GM12801 (cell line): Measurements from ENCODE around the gene IQGAP1.

Source experiments
- TF ChIP-seq, protein P1 (sequence below): IDR thresholded peaks from one replicate; pipeline ENCODE4 v1.5.1; 2011; ENCODE audit warnings: control low read depth; ENCODE audit not compliant: insufficient read length; ENCODE audit errors: extremely low read depth

Gene IQGAP1

DNA sequence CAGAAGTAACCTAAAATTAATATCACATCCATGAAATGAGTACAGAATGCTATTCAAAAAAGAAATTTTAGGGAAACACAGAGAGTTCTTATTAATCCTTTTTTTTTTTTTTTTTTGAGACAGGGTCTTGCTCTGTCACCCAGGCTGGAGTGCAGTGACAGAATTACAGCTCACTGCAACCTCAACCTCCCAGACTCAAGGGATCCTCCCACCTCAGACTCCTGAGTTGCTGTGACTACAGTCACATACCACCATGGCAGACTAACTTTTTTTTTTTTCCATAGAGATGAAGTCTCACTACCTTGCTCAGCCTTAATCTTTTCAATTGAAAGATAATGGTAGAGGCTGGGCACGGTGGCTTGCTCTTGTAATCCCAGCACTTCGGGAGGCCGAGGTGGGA lies 135.3 kb downstream of the IQGAP1 start:
- TF ChIP-seq, protein P1, sequence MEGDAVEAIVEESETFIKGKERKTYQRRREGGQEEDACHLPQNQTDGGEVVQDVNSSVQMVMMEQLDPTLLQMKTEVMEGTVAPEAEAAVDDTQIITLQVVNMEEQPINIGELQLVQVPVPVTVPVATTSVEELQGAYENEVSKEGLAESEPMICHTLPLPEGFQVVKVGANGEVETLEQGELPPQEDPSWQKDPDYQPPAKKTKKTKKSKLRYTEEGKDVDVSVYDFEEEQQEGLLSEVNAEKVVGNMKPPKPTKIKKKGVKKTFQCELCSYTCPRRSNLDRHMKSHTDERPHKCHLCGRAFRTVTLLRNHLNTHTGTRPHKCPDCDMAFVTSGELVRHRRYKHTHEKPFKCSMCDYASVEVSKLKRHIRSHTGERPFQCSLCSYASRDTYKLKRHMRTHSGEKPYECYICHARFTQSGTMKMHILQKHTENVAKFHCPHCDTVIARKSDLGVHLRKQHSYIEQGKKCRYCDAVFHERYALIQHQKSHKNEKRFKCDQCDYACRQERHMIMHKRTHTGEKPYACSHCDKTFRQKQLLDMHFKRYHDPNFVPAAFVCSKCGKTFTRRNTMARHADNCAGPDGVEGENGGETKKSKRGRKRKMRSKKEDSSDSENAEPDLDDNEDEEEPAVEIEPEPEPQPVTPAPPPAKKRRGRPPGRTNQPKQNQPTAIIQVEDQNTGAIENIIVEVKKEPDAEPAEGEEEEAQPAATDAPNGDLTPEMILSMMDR = no peak

DNA sequence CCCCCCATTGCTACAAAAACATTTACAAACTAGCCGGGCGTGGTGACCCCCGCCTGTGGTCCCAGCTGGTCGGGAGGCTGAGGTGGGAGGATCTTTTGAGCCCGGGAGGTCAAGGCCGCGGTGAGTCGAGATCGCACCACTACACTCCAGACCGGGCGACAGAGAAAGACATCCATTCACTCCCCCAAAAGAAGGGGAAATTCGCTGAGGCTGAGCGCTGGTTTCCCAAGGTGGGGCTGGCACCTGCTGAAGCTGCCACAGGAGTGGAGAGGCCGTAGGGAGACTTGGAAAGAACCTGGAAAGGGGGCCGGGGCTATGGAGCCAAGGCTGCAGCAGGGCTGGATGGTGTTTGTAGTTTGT lies 140.9 kb downstream of the IQGAP1 start:
- TF ChIP-seq, protein P1 = no peak

DNA sequence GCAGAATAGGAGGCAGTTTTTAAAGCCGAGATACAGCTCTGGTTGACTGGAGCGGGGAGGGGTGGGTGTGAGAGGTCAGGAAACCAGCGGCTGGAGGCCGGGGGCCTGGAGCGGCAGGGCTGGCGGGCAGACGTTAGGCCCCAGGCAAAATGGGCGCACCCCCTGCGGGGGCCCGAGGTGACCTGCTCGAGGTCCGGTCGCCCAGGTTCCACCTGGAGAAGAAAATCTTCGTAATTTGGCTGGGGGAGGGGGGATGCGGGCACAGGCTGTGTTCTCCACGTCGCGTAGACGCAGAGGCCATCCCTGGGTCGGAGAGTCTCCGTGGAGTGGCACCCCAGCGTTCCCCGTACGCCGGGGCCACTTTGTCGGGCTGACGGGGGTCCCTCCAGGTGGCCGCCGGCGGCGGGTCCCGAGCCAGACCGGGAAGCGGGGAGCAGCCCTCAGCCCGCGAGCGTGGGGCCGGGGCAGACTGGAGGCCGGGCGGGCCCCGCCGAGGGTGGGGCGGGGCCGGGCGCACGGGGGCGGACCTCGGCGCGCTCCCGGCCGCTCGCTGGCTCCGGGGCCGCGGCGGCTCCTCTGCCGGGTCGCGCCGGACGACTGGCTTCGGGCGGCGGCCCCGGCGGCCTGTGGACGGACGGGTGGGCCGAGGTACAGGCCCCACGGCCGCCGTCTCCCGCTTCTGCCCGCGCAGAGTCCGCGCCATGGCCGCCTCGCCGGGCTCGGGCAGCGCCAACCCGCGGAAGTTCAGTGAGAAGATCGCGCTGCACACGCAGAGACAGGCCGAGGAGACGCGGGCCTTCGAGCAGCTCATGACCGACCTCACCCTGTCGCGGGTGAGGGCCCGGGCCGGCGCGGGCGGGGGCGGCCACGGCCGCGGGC lies 141.6 kb downstream of the IQGAP1 start, which contains the start of gene CRTC3:
Gene CRTC3, plus strand, starts transcription at position 553 of the 879 bp plus-strand sequence. Its CDS starts 149 bp downstream, at position 702.
- TF ChIP-seq, protein P1 = no peak

DNA sequence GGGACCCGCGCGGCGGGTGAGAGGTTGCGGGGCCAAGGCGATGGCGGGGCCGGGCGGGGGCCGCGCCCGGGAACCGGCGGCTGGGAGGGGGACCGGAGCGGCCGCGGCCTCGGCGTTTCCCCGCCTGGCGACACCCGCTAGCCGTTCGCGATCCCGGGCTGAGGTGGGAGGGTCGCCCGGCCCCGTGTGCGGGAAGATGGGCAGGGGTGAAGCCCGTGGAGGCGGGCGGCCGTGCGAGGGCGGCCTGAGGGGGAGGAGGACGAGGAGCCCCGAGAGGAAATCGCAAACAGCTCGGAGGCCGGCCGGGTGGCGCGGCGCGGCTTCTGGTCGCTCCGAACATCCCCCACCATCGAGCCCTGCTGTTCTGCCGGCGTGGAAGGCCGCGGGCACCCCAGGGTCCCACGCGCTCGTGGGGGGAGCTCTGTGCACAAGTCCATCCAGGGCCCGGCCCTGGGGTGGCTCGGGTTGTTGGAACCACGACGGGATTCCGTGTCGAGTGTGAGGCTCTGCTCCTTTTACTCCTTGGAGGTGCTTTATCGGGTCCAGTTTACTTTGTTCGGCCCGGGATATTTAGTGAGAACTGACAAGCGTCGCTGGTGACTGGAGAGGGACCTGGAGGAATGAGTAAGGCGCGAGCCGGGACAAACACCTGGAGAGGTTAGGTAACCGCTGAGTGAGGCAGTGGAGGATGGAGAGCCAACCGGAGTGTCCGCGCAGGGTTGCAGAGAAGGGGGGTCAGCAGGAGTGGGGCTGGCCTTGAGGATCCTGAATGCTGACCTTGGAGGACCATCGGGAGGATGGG lies 142.4 kb downstream of the IQGAP1 start:
- TF ChIP-seq, protein P1 = no peak

DNA sequence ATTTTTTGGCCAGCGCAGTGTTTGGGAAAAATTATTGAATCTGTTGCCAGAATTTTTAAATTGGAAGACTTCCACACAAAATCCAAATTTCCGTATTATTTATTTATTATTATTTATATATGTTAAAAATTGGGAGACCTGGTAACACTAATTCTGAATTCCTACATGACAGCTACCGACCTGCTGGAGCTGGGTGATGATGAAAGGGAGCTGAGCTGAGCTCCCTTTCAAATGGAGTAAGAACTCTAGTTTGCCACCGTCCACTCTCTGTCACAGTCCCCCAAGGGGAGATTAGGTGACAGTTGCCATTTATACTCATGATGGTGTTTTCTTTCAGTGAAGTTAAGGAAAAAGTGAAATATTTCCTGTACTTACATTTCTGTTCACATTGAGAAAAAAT lies 143.1 kb downstream of the IQGAP1 start:
- TF ChIP-seq, protein P1 = no peak

DNA sequence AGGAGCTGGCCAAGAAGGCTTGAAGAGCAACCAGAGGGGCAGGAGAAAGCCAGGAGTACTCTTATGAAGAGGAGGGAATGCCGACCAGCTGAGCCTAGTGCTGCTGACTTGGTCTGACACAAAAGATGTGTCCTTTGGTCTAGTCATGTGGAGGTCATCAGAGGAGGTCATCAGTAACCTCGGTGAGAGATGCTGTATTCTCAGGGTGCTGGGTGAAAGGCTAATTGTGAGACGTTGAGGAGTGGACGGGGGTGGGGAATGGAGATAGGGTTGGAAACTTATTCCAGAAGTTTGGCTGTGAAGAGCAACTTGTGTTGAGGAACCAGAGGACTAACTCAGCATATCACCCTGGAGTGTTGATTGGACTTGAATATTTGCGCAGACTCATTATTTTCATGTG lies 147.2 kb downstream of the IQGAP1 start:
- TF ChIP-seq, protein P1 = no peak

DNA sequence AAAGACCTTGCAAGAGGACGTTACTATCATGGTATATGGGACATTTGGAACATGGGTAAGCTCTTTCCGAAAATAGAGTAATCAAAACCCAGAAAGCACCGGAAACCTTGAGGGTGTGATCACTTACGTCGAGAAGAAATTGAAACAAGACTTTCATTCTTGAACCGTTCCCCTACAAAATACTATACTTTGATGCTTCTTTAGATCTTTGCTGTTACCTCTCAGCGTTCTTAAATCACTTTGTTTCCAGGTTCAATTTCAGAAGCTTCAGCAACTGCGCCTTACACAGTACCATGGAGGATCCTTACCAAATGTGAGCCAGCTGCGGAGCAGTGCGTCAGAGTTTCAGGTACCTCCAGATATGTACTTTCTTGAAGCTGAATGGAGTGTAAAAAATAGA lies 151.7 kb downstream of the IQGAP1 start:
- TF ChIP-seq, protein P1 = no peak
